IMR-90 (cell line): ENCODE results near the gene FAM76A. TPM values are rescaled to one million over a fixed set of nuclear protein-coding genes. Genes with fewer than 3 reads are reported as not detected.

Experiments used
- ATAC-seq: fragments of 200-7000 bp; cut with Tn5 transposase; 2 replicates; pipeline ENCODE4 v1.9.1; 2020; ENCODE audit warnings: low read depth, mild to moderate bottlenecking, moderate library complexity
- BruUV-seq: library from RNA; stranded (reverse); fragments of 400-500 nt; replicated peaks from 2 replicates; lab custom pipeline; 2021; lab: Mats Ljungman, UMichigan
- CTCF ChIA-PET: fragments of 300-600 bp; formaldehyde crosslinking; extraction: SDS; loops from one replicate; lab custom pipeline; 2021; ENCODE audit warnings: antibody characterized with exemption; lab: Yijun Ruan, JAX
- POLR2A ChIA-PET: fragments of 300-600 bp; sonication (Branson Sonifier 250); formaldehyde crosslinking; loops from one replicate; lab custom pipeline; 2022; ENCODE audit warnings: antibody characterized with exemption; ENCODE audit not compliant: unreplicated experiment; lab: Charles Lee
- DNase-seq: peaks from one replicate; pipeline ENCODE4 v3.0.0; 2013
- H2AFZ ChIP-seq: replicated peaks from 2 replicates; pipeline ENCODE3; 2013; ENCODE audit warnings: low read length, mild to moderate bottlenecking; ENCODE audit not compliant: poor library complexity
- H2AK5ac ChIP-seq: 2 replicates; pipeline ENCODE4 v1.6.1; 2013; ENCODE audit warnings: low read depth, low read length, inconsistent platforms
- H2AK9ac ChIP-seq: replicated peaks from 2 replicates; pipeline ENCODE3; 2013; ENCODE audit warnings: mild to moderate bottlenecking, low read depth, low read length, moderate library complexity; ENCODE audit not compliant: poor library complexity
- H2BK120ac ChIP-seq: 2 replicates; pipeline ENCODE4 v1.6.1; 2013; ENCODE audit warnings: low read depth, low read length, inconsistent platforms
- H2BK15ac ChIP-seq: 3 replicates; pipeline ENCODE4 v1.6.1; 2013; ENCODE audit warnings: low read depth, low read length, inconsistent platforms
- H2BK20ac ChIP-seq: 2 replicates; pipeline ENCODE4 v1.6.1; 2013; ENCODE audit warnings: low read depth, mild to moderate bottlenecking, inconsistent platforms, low read length, moderate library complexity
- H2BK5ac ChIP-seq: 2 replicates; pipeline ENCODE4 v1.6.1; 2013; ENCODE audit warnings: mild to moderate bottlenecking, low read depth, low read length, inconsistent platforms; ENCODE audit not compliant: poor library complexity, severe bottlenecking
- H3K14ac ChIP-seq: replicated peaks from 2 replicates; pipeline ENCODE4 v1.6.1; 2013; ENCODE audit warnings: low read depth, low read length, inconsistent platforms
- H3K18ac ChIP-seq: 2 replicates; pipeline ENCODE4 v1.6.1; 2013; ENCODE audit warnings: low read depth, low read length, control low read depth
- H3K23ac ChIP-seq: 2 replicates; pipeline ENCODE4 v1.6.1; 2013; ENCODE audit warnings: low read depth, low read length, inconsistent platforms
- H3K27ac ChIP-seq: 2 replicates; pipeline ENCODE4 v1.5.1; 2013; ENCODE audit warnings: mild to moderate bottlenecking, control low read depth, low read length; ENCODE audit not compliant: insufficient read depth
- H3K27me3 ChIP-seq: 2 replicates; pipeline ENCODE4 v1.6.1; 2013; ENCODE audit warnings: low read length; ENCODE audit not compliant: control insufficient read depth, insufficient read depth
- H3K36me3 ChIP-seq: 2 replicates; pipeline ENCODE4 v1.6.1; 2013; ENCODE audit warnings: low read length, mixed read lengths; ENCODE audit not compliant: control insufficient read depth, insufficient read depth
- H3K4ac ChIP-seq: 2 replicates; pipeline ENCODE4 v1.6.1; 2013; ENCODE audit warnings: low read depth, low read length, inconsistent platforms
- H3K4me1 ChIP-seq: 2 replicates; pipeline ENCODE4 v1.6.1; 2013; ENCODE audit warnings: low read length, mixed read lengths; ENCODE audit not compliant: control insufficient read depth, insufficient read depth
- H3K4me2 ChIP-seq: 2 replicates; pipeline ENCODE4 v1.6.1; 2013; ENCODE audit warnings: low read depth, mild to moderate bottlenecking, control low read depth, low read length, moderate library complexity
- H3K4me3 ChIP-seq: 2 replicates; pipeline ENCODE4 v1.5.1; 2013; ENCODE audit warnings: low read depth, mild to moderate bottlenecking, control low read depth, low read length, moderate library complexity; ENCODE audit not compliant: insufficient read depth
- H3K56ac ChIP-seq: 2 replicates; pipeline ENCODE4 v1.6.1; 2013; ENCODE audit warnings: low read length, inconsistent platforms; ENCODE audit not compliant: insufficient read depth; ENCODE audit errors: extremely low read depth
- H3K79me1 ChIP-seq, 2 experiments: 2 replicates each; pipeline ENCODE4 v1.6.1; 2013; ENCODE audit warnings: low read length in 2 of 2, inconsistent platforms in 1 of 2, low read depth in 1 of 2
- H3K9ac ChIP-seq: 2 replicates; pipeline ENCODE4 v1.6.1; 2013; ENCODE audit warnings: low read depth, low read length, control low read depth
- H3K9me1 ChIP-seq: 2 replicates; pipeline ENCODE4 v1.6.1; 2013; ENCODE audit warnings: low read length, inconsistent platforms; ENCODE audit not compliant: insufficient read depth
- H3K9me3 ChIP-seq: 2 replicates; pipeline ENCODE4 v1.6.1; 2013; ENCODE audit warnings: low read length; ENCODE audit not compliant: control insufficient read depth, insufficient read depth
- H4K20me1 ChIP-seq: 2 replicates; pipeline ENCODE4 v1.6.1; 2013; ENCODE audit warnings: low read length, inconsistent platforms; ENCODE audit not compliant: insufficient read depth
- H4K5ac ChIP-seq: 2 replicates; pipeline ENCODE4 v1.6.1; 2013; ENCODE audit warnings: mild to moderate bottlenecking, low read depth, low read length, control low read depth
- H4K8ac ChIP-seq, 2 experiments: 2 replicates each; pipeline ENCODE4 v1.6.1; 2013; ENCODE audit warnings: low read depth in 2 of 2, low read length in 2 of 2, control low read depth in 1 of 2, inconsistent platforms in 1 of 2
- H4K91ac ChIP-seq: 2 replicates; pipeline ENCODE4 v1.6.1; 2013; ENCODE audit warnings: low read depth, low read length, inconsistent platforms; ENCODE audit not compliant: insufficient read depth
- BHLHE40 ChIP-seq: fragments of 150-350 bp; IDR thresholded peaks from 2 replicates; pipeline ENCODE4 v1.6.1; 2016; ENCODE audit warnings: mild to moderate bottlenecking, low read depth, low read length
- CEBPB ChIP-seq: IDR thresholded peaks from 2 replicates; pipeline ENCODE4 v1.6.1; 2012; ENCODE audit warnings: low read depth, low read length, improper control_type of control experiment
- CHD1 ChIP-seq: IDR thresholded peaks from 2 replicates; pipeline ENCODE4 v1.6.1; 2012; ENCODE audit warnings: low read depth, low read length, improper control_type of control experiment
- FOS ChIP-seq: fragments of 150-350 bp; IDR thresholded peaks from 2 replicates; pipeline ENCODE4 v1.6.1; 2016; ENCODE audit warnings: low read depth, low read length
- MAFK ChIP-seq: IDR thresholded peaks from 2 replicates; pipeline ENCODE4 v1.6.1; 2012; ENCODE audit warnings: low read depth, low read length, improper control_type of control experiment
- MAZ ChIP-seq: IDR thresholded peaks from 2 replicates; pipeline ENCODE4 v1.6.1; 2012; ENCODE audit warnings: low read depth, mild to moderate bottlenecking, low read length, improper control_type of control experiment, moderate library complexity, borderline replicate concordance
- MXI1 ChIP-seq: IDR thresholded peaks from 2 replicates; pipeline ENCODE4 v1.6.1; 2012; ENCODE audit warnings: low read depth, mild to moderate bottlenecking, low read length, moderate library complexity, borderline replicate concordance
- NFE2L2 ChIP-seq: fragments of 150-350 bp; IDR thresholded peaks from 2 replicates; pipeline ENCODE4 v1.6.1; 2016; ENCODE audit warnings: low read depth, mild to moderate bottlenecking, low read length
- POLR2A ChIP-seq: IDR thresholded peaks from 2 replicates; pipeline ENCODE4 v1.6.1; 2012; ENCODE audit warnings: mild to moderate bottlenecking, low read depth, low read length
- RAD21 ChIP-seq: IDR thresholded peaks from 2 replicates; pipeline ENCODE4 v1.6.1; 2012; ENCODE audit warnings: low read length, improper control_type of control experiment
- RCOR1 ChIP-seq: IDR thresholded peaks from 2 replicates; pipeline ENCODE4 v1.6.1; 2012; ENCODE audit warnings: mild to moderate bottlenecking, low read length, improper control_type of control experiment; ENCODE audit not compliant: insufficient replicate concordance
- RFX5 ChIP-seq: IDR thresholded peaks from 2 replicates; pipeline ENCODE4 v1.8.0; 2012; ENCODE audit warnings: low read depth, mild to moderate bottlenecking, low read length, moderate library complexity
- SMC3 ChIP-seq: fragments of 150-350 bp; IDR thresholded peaks from 2 replicates; pipeline ENCODE4 v1.6.1; 2016; ENCODE audit warnings: low read depth, mild to moderate bottlenecking, antibody characterized with exemption, low read length, moderate library complexity
- WGBS, 2 experiments: methylation state at CpG; one replicate each; pipeline versions ENCODE4 v1.1.5 to v1.1.7; 2013; ENCODE audit warnings: missing lambda C conversion rate in 2 of 2; ENCODE audit not compliant: insufficient read length in 1 of 2; ENCODE audit errors: extremely low coverage in 2 of 2; 5-methylcytosine and 5-hydroxymethylcytosine counted together
- dilution Hi-C: fragments of 300-500 bp; cut with HindIII; formaldehyde crosslinking; loops from one replicate; pipeline ENCODE4 v1.14.3; 2018; ENCODE audit warnings: low sequenced_read_pairs; ENCODE audit not compliant: unreplicated experiment
- in situ Hi-C: fragments of 300-500 bp; cut with MboI; formaldehyde crosslinking; loops from 3 replicates; pipeline ENCODE4 v1.14.3; 2019; ENCODE audit warnings: low sequenced_read_pairs, inconsistent platforms, mixed read lengths
- intact Hi-C: fragments of 100-400 bp; cut with micrococcal nuclease; formaldehyde crosslinking; loops from 2 replicates; pipeline ENCODE4 v1.10.0; 2022
- polyA plus RNA-seq, 3 experiments: library from polyadenylated mRNA; depleted of rRNA; stranded (reverse); fragments of >200 nt; gene quantifications; 2 replicates each; pipeline ENCODE4 v1.2.3, GENCODE V29; 2012; ENCODE audit warnings: low replicate concordance in 1 of 3
- total RNA-seq: library from RNA; depleted of rRNA; stranded (reverse); fragments of >200 nt; gene quantifications from 2 replicates; pipeline ENCODE4 v1.2.3, GENCODE V29; 2012
- TF ChIP-seq, protein P1 (sequence below): fragments of 150-350 bp; IDR thresholded peaks from 2 replicates; pipeline ENCODE4 v1.6.1; 2016; ENCODE audit warnings: low read depth, mild to moderate bottlenecking, low read length, moderate library complexity, borderline replicate concordance
- TF ChIP-seq, protein P2 (sequence below): fragments of 150-350 bp; IDR thresholded peaks from 2 replicates; pipeline ENCODE4 v1.6.1; 2017; ENCODE audit warnings: mild to moderate bottlenecking, antibody characterized with exemption, low read length, low read depth
- TF ChIP-seq, protein P3 (sequence below): conservative IDR thresholded peaks from 2 replicates; pipeline ENCODE4 v1.5.1; 2012; ENCODE audit warnings: mild to moderate bottlenecking, low read depth, low read length, improper control_type of control experiment

FAM76A gene
- total and polyA plus RNA-seq, 2 of the 4 experiments (the other 2 are of a cell fraction) = 2.3 to 10.0 TPM

DNA sequence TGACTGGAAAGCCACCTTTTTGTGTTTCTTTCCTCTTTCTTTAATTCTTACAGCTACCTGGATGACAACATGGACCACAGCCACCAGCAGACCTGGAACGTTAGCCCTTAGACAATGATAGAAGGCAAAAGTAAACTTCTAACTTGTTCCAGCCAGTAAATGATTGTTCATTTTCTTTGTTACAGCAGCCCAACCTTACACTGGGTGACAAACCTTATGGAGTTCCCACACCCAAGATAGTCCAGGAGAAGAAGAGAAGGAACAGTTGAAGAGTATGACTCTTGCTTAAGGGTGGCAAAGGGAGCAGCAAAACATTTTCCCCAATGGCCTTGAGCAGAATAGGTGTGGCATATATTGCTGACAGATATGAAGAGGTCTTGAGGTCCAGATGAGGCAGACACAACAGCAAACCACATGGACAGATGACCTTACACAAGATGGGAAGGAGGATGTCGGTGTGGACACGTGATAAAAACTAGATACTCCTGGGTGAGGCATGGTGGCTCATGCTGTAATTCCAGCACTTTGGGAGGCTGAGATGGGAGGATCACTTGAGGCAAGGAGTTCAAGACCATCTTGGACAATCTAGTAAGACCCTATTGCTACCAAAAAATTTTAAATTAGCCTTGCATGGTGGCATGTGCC is 11.8 kb upstream of the FAM76A start:
- dilution Hi-C loops = no loop called here
- Histone ChIP-seq H3K79me1 (no peaks in the 10 kb centered on the region), H2BK20ac (no peak overlapping the region), H3K27ac (no peak overlapping the region), H2BK5ac (no peak overlapping the region), H3K36me3 (no peaks in the 10 kb centered on the region), H3K14ac (no peak overlapping the region), H3K4ac (no peak overlapping the region), H4K20me1 (no peaks in the 10 kb centered on the region), H3K18ac (no peak overlapping the region), H2BK15ac (no peak overlapping the region), H2AK5ac (no peak overlapping the region), H4K91ac (no peak overlapping the region), H3K27me3 (peaks cover 13% of the 10 kb centered on the region), H3K9me1 (no peaks in the 10 kb centered on the region), H3K4me1 (no peaks in the 10 kb centered on the region), H2AK9ac (no peak overlapping the region), H4K8ac (no peak overlapping the region), H3K9ac (no peak overlapping the region), H3K4me2 (no peak overlapping the region), H3K9me3 (peaks cover 9% of the 10 kb centered on the region), H2AFZ (peak overlapping the region; percentile 21), H2BK120ac (no peak overlapping the region), H3K23ac (no peak overlapping the region), H4K5ac (no peak overlapping the region), H3K56ac (no peak overlapping the region), H3K4me3 (no peak overlapping the region)
- ChIA-PET POLR2A (no interaction called here), CTCF (interaction anchor here (0.5 to 1.8 kb wide), 2 partner anchors 13 to 16 kb away, joined by 3 read pairs; no protein-coding TSS in a partner anchor)
- ATAC-seq = no peak
- in situ Hi-C loops = loop anchor here (5.0 kb wide), 1 partner anchor 37 kb away; no protein-coding TSS in a partner anchor
- WGBS, 2 experiments = no CpG with 5 or more reads among the region's 3 CpGs
- intact Hi-C loops = no loop called here
- DNase-seq = no peak
- no TSS peak for BruUV-seq
- TF ChIP-seq MXI1 (no peak), MAZ (no peak), SMC3 (no peak), RAD21 (no peak), BHLHE40 (no peak), FOS (no peak), RCOR1 (no peak), CEBPB (no peak), RFX5 (no peak), CHD1 (no peak), MAFK (no peak), POLR2A (no peak), NFE2L2 (no peak)
- TF ChIP-seq, protein P1, sequence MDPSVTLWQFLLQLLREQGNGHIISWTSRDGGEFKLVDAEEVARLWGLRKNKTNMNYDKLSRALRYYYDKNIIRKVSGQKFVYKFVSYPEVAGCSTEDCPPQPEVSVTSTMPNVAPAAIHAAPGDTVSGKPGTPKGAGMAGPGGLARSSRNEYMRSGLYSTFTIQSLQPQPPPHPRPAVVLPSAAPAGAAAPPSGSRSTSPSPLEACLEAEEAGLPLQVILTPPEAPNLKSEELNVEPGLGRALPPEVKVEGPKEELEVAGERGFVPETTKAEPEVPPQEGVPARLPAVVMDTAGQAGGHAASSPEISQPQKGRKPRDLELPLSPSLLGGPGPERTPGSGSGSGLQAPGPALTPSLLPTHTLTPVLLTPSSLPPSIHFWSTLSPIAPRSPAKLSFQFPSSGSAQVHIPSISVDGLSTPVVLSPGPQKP = no peak
- TF ChIP-seq, protein P2, sequence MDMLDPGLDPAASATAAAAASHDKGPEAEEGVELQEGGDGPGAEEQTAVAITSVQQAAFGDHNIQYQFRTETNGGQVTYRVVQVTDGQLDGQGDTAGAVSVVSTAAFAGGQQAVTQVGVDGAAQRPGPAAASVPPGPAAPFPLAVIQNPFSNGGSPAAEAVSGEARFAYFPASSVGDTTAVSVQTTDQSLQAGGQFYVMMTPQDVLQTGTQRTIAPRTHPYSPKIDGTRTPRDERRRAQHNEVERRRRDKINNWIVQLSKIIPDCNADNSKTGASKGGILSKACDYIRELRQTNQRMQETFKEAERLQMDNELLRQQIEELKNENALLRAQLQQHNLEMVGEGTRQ = no peak
- TF ChIP-seq, protein P3, sequence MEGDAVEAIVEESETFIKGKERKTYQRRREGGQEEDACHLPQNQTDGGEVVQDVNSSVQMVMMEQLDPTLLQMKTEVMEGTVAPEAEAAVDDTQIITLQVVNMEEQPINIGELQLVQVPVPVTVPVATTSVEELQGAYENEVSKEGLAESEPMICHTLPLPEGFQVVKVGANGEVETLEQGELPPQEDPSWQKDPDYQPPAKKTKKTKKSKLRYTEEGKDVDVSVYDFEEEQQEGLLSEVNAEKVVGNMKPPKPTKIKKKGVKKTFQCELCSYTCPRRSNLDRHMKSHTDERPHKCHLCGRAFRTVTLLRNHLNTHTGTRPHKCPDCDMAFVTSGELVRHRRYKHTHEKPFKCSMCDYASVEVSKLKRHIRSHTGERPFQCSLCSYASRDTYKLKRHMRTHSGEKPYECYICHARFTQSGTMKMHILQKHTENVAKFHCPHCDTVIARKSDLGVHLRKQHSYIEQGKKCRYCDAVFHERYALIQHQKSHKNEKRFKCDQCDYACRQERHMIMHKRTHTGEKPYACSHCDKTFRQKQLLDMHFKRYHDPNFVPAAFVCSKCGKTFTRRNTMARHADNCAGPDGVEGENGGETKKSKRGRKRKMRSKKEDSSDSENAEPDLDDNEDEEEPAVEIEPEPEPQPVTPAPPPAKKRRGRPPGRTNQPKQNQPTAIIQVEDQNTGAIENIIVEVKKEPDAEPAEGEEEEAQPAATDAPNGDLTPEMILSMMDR = no peak
